Loucy (cell line): Measurements from ENCODE around the gene C5orf15.

Experiments
- H2AFZ ChIP-seq: fragments of 200-600 bp; sonication (generic); 2 replicates; pipeline ENCODE4 v1.6.0; 2016; ENCODE audit warnings: antibody characterized with exemption, mild to moderate bottlenecking, low read length, moderate library complexity
- H3F3A ChIP-seq: fragments of 200-600 bp; 2 replicates; pipeline ENCODE4 v1.6.0; 2016; ENCODE audit warnings: antibody characterized with exemption, low read depth, mild to moderate bottlenecking
- H3K27me3 ChIP-seq: fragments of 200-600 bp; sonication (generic); 2 replicates; pipeline ENCODE4 v1.6.1; 2014; ENCODE audit warnings: low read length, mild to moderate bottlenecking; ENCODE audit not compliant: insufficient read depth, poor library complexity, severe bottlenecking
- H3K36me3 ChIP-seq: fragments of 200-600 bp; sonication (generic); 2 replicates; pipeline ENCODE4 v1.6.1; 2016; ENCODE audit warnings: low read length; ENCODE audit not compliant: insufficient read depth
- H3K4me1 ChIP-seq: fragments of 200-600 bp; sonication (generic); 2 replicates; pipeline ENCODE4 v1.5.1; 2014; ENCODE audit warnings: low read length, mild to moderate bottlenecking; ENCODE audit not compliant: insufficient read depth, poor library complexity, severe bottlenecking
- H3K4me2 ChIP-seq: fragments of 200-600 bp; sonication (generic); 2 replicates; pipeline ENCODE4 v1.6.0; 2014; ENCODE audit warnings: antibody characterized with exemption, low read length, low read depth, mild to moderate bottlenecking; ENCODE audit not compliant: poor library complexity, severe bottlenecking
- H3K4me3 ChIP-seq: fragments of 200-600 bp; sonication (generic); 2 replicates; pipeline ENCODE4 v1.5.1; 2014; ENCODE audit warnings: low read length, mild to moderate bottlenecking, mixed read lengths; ENCODE audit not compliant: poor library complexity, severe bottlenecking
- H3K79me2 ChIP-seq: fragments of 200-600 bp; sonication (generic); 2 replicates; pipeline ENCODE4 v1.6.1; 2014; ENCODE audit warnings: low read length; ENCODE audit not compliant: insufficient read depth
- H3K9ac ChIP-seq: fragments of 200-600 bp; sonication (generic); 2 replicates; pipeline ENCODE4 v1.6.0; 2014; ENCODE audit warnings: mild to moderate bottlenecking, low read depth, low read length, moderate library complexity; ENCODE audit not compliant: poor library complexity, severe bottlenecking
- H3K9me2 ChIP-seq: fragments of 200-600 bp; sonication (generic); replicated peaks from 2 replicates; pipeline ENCODE4 v1.6.1; 2016; ENCODE audit warnings: low read depth, low read length, mixed read lengths
- H3K9me3 ChIP-seq: fragments of 200-600 bp; sonication (generic); 2 replicates; pipeline ENCODE4 v1.6.1; 2014; ENCODE audit warnings: mild to moderate bottlenecking, antibody characterized with exemption, low read length, low read depth; ENCODE audit not compliant: insufficient read depth
- H4K20me1 ChIP-seq: fragments of 200-600 bp; sonication (generic); 2 replicates; pipeline ENCODE4 v1.6.0; 2014; ENCODE audit warnings: antibody characterized with exemption, low read length, mild to moderate bottlenecking; ENCODE audit not compliant: insufficient read depth, poor library complexity, severe bottlenecking
- CTCF ChIP-seq: fragments of 200-600 bp; sonication (generic); conservative IDR thresholded peaks from 2 replicates; pipeline ENCODE4 v1.5.1; 2014; ENCODE audit warnings: mild to moderate bottlenecking, antibody characterized with exemption, low read length
- EZH2phosphoT487 ChIP-seq: fragments of 200-600 bp; IDR thresholded peaks from 2 replicates; pipeline ENCODE4 v1.6.1; 2018; ENCODE audit warnings: antibody characterized with exemption, mild to moderate bottlenecking, moderate library complexity, borderline replicate concordance

The C5orf15 gene

GRCh38 chr5:134003817-134004625, 35.6 kb upstream of the C5orf15 start:
- peak overlapping the region; percentile 92 for H3K4me2 ChIP-seq
- no peak for TF ChIP-seq EZH2phosphoT487
- TF ChIP-seq CTCF: no peak
- H2AFZ ChIP-seq: peak overlapping the region; percentile 55; the same call in 1 of the 2 replicates
- H4K20me1 ChIP-seq: peaks cover 29% of the 10 kb centered on the region
- H3K9me2 ChIP-seq: no peaks in the 10 kb centered on the region
- peak overlapping the region; percentile 92 for H3K9ac ChIP-seq
- H3K9me3 ChIP-seq: no peaks in the 10 kb centered on the region
- H3K79me2 ChIP-seq: peaks cover 63% of the 10 kb centered on the region
- H3K27me3 ChIP-seq: no peaks in the 10 kb centered on the region
- no peaks in the 10 kb centered on the region for H3K36me3 ChIP-seq
- H3K4me1 ChIP-seq: peaks cover 26% of the 10 kb centered on the region
- peak overlapping the region; percentile 89 for H3K4me3 ChIP-seq
- no peaks in the 10 kb centered on the region for H3F3A ChIP-seq

- Histone ChIP-seq H3K4me1 (peaks cover 26% of the 10 kb centered on the region), H4K20me1 (peaks cover 33% of the 10 kb centered on the region), H3K27me3 (no peaks in the 10 kb centered on the region), H3K4me3 (peak overlapping the region; percentile 89), H2AFZ (no peak overlapping the region), H3K36me3 (no peaks in the 10 kb centered on the region), H3K9me3 (no peaks in the 10 kb centered on the region), H3K79me2 (peaks cover 69% of the 10 kb centered on the region), H3K9me2 (no peaks in the 10 kb centered on the region), H3K9ac (peak overlapping the region; percentile 92), H3K4me2 (peak overlapping the region; percentile 92), H3F3A (no peaks in the 10 kb centered on the region)
- TF ChIP-seq CTCF: no peak
- no peak for TF ChIP-seq EZH2phosphoT487
Measured at GRCh38 chr5:134003064-134003816, 34.8 kb upstream of the C5orf15 start.

GRCh38 chr5:134001938-134002731, 33.7 kb upstream of the C5orf15 start:
- H3K27me3 ChIP-seq: no peaks in the 10 kb centered on the region
- H3K79me2 ChIP-seq: peaks cover 77% of the 10 kb centered on the region
- H3K9me3 ChIP-seq: no peaks in the 10 kb centered on the region
- no peaks in the 10 kb centered on the region for H3K9me2 ChIP-seq
- H3K9ac ChIP-seq: peak overlapping the region; percentile 92
- no peaks in the 10 kb centered on the region for H3F3A ChIP-seq
- no peak overlapping the region for H2AFZ ChIP-seq
- peak overlapping the region; percentile 89 for H3K4me3 ChIP-seq
- TF ChIP-seq CTCF (no peak), EZH2phosphoT487 (no peak)
- peak overlapping the region; percentile 92 for H3K4me2 ChIP-seq
- peaks cover 26% of the 10 kb centered on the region for H3K4me1 ChIP-seq
- H4K20me1 ChIP-seq: peaks cover 34% of the 10 kb centered on the region
- no peaks in the 10 kb centered on the region for H3K36me3 ChIP-seq
